CD4-positive, alpha-beta T cell (primary cell): ENCODE data around the gene HMCN1. TPM values are rescaled to one million over a fixed set of nuclear protein-coding genes. Genes with fewer than 3 reads are reported as not detected.

Experiments used
- ATAC-seq: fragments of 200-7000 bp; cut with Tn5 transposase; one replicate; pipeline ENCODE4 v1.10.0; 2022; ENCODE audit warnings: mild to moderate bottlenecking; ENCODE audit not compliant: poor library complexity
- CTCF ChIA-PET: fragments of 350-600 bp; sonication (Branson Sonifier 250); formaldehyde crosslinking; loops from one replicate; lab custom pipeline; 2021; ENCODE audit warnings: antibody characterized with exemption, inconsistent platforms; lab: Charles Lee
- POLR2A ChIA-PET: fragments of 350-600 bp; sonication (Branson Sonifier 250); formaldehyde crosslinking; loops from one replicate; lab custom pipeline; 2021; ENCODE audit warnings: antibody characterized with exemption, inconsistent platforms; lab: Charles Lee
- DNase-seq, 14 experiments: peaks; one replicate each; pipeline ENCODE4 v3.0.0-alpha.2; 2013 to 2020; ENCODE audit warnings: mixed read lengths in 2 of 14
- H3K27ac ChIP-seq, 2 donors: one replicate each; pipeline versions ENCODE4 v1.5.1 to v1.7.0; 2013; ENCODE audit warnings: low read length in 2 of 2, low read depth in 1 of 2, mild to moderate bottlenecking in 1 of 2
- H3K27me3 ChIP-seq, 2 experiments: 1 replicate in 1 of 2; 2 replicates in 1 of 2; pipeline versions ENCODE4 v1.6.1 to v1.7.0; 2013; ENCODE audit warnings: low read length in 2 of 2, control low read depth in 1 of 2, mild to moderate bottlenecking in 1 of 2, moderate library complexity in 1 of 2; ENCODE audit not compliant: insufficient read depth in 2 of 2, control insufficient read depth in 1 of 2
- H3K36me3 ChIP-seq: one replicate; pipeline ENCODE4 v1.6.1; 2013; ENCODE audit warnings: low read length, control low read depth; ENCODE audit not compliant: insufficient read depth
- H3K4me1 ChIP-seq: one replicate; pipeline ENCODE4 v1.6.1; 2013; ENCODE audit warnings: low read length, control low read depth; ENCODE audit not compliant: insufficient read depth
- H3K4me3 ChIP-seq: one replicate; pipeline ENCODE4 v1.5.1; 2013; ENCODE audit warnings: mild to moderate bottlenecking, low read length, moderate library complexity
- H3K9me3 ChIP-seq, 2 experiments: 1 replicate in 1 of 2; 2 replicates in 1 of 2; pipeline versions ENCODE4 v1.6.1 to v1.7.0; 2013; ENCODE audit warnings: low read length in 2 of 2, mild to moderate bottlenecking in 2 of 2, control low read depth in 1 of 2, moderate library complexity in 1 of 2; ENCODE audit not compliant: control insufficient read depth in 1 of 2, insufficient read depth in 1 of 2
- H3K27ac Mint-ChIP-seq: one replicate; pipeline ENCODE4 v1.8.0; 2020; ENCODE audit warnings: mixed read lengths
- H3K27me3 Mint-ChIP-seq: one replicate; pipeline ENCODE4 v1.8.0; 2021; ENCODE audit warnings: mixed read lengths
- H3K36me3 Mint-ChIP-seq: one replicate; pipeline ENCODE4 v1.8.0; 2021; ENCODE audit warnings: low read depth, mixed read lengths
- H3K4me1 Mint-ChIP-seq: one replicate; pipeline ENCODE4 v1.8.0; 2021; ENCODE audit warnings: low read depth, mixed read lengths
- H3K4me3 Mint-ChIP-seq: one replicate; pipeline ENCODE4 v1.8.0; 2020; ENCODE audit warnings: mild to moderate bottlenecking, mixed read lengths
- H3K9me3 Mint-ChIP-seq: one replicate; pipeline ENCODE4 v1.8.0; 2020; ENCODE audit warnings: mixed read lengths
- CTCF ChIP-seq: fragments of 200-600 bp; IDR thresholded peaks from one replicate; pipeline ENCODE4 v1.8.0; 2022; ENCODE audit warnings: antibody characterized with exemption, mild to moderate bottlenecking
- intact Hi-C, 2 experiments: fragments of 100-400 bp; cut with DNase I in 1 of 2; cut with micrococcal nuclease in 1 of 2; formaldehyde crosslinking; loops; one replicate each; pipeline versions ENCODE4 v1.15.1 to v1.9.0; 2023 to 2025; cut with DNase I, micrococcal nuclease
- total RNA-seq, 174 experiments: library from RNA in 2 of 174; stranded (reverse) in 2 of 174; gene quantifications; one replicate each; pipeline ENCODE4 v1.2.3 and lab custom pipeline; 2021 to 2026

The HMCN1 gene
- total RNA-seq, 2 experiments from 2014 or later = 0.14 TPM

GRCh38 chr1:185720633-185721272, 13.4 kb upstream of the HMCN1 start:
- H3K36me3 ChIP-seq = no peaks in the 10 kb centered on the region
- ChIA-PET POLR2A (no interaction called here), CTCF (interaction anchor here (0.5 kb wide), 1 partner anchor 367 kb away, joined by 4 read pairs; no protein-coding TSS in a partner anchor)
- Mint-ChIP-seq H3K27me3 (peaks cover 14% of the 10 kb centered on the region), H3K36me3 (no peaks in the 10 kb centered on the region), H3K9me3 (no peaks in the 10 kb centered on the region), H3K27ac (no peak overlapping the region), H3K4me1 (no peaks in the 10 kb centered on the region), H3K4me3 (no peak overlapping the region)
- no peaks in the 10 kb centered on the region for H3K9me3 ChIP-seq
- no peaks in the 10 kb centered on the region for H3K4me1 ChIP-seq
- H3K27ac ChIP-seq = no peak overlapping the region
- DNase-seq = peak in 2 of 14 experiments; percentile 11 to 16
- peaks cover 4 to 5% of the 10 kb centered on the region in 2 experiments for H3K27me3 ChIP-seq
- no peak overlapping the region for H3K4me3 ChIP-seq
- no peak for TF ChIP-seq CTCF
- no peak for ATAC-seq
- intact Hi-C loops = no loop called here

- H3K27ac Mint-ChIP-seq = no peak overlapping the region
- TF ChIP-seq CTCF = no peak
- Histone ChIP-seq H3K9me3 (no peaks in the 10 kb centered on the region), H3K36me3 (no peaks in the 10 kb centered on the region), H3K4me3 (no peak overlapping the region), H3K27ac (no peak overlapping the region), H3K4me1 (no peaks in the 10 kb centered on the region), H3K27me3 (peaks cover 4 to 5% of the 10 kb centered on the region in 2 experiments)
- H3K9me3 Mint-ChIP-seq = no peaks in the 10 kb centered on the region
- no peak for DNase-seq
- POLR2A ChIA-PET = no interaction called here
- no peaks in the 10 kb centered on the region for H3K36me3 Mint-ChIP-seq
- H3K27me3 Mint-ChIP-seq = peaks cover 14% of the 10 kb centered on the region
- intact Hi-C loops = no loop called here
- ATAC-seq = no peak
- H3K4me3 Mint-ChIP-seq = no peak overlapping the region
- CTCF ChIA-PET = no interaction called here
- no peaks in the 10 kb centered on the region for H3K4me1 Mint-ChIP-seq
Measured at GRCh38 chr1:185721553-185721952, 12.6 kb upstream of the HMCN1 start.

- Histone ChIP-seq H3K27me3 (peaks cover 3 to 4% of the 10 kb centered on the region in 2 experiments), H3K36me3 (no peaks in the 10 kb centered on the region), H3K4me1 (no peaks in the 10 kb centered on the region), H3K9me3 (no peaks in the 10 kb centered on the region), H3K27ac (no peak overlapping the region), H3K4me3 (no peak overlapping the region)
- intact Hi-C loops = no loop called here
- no peaks in the 10 kb centered on the region for H3K9me3 Mint-ChIP-seq
- H3K4me3 Mint-ChIP-seq = no peak overlapping the region
- CTCF ChIA-PET = no interaction called here
- no peaks in the 10 kb centered on the region for H3K36me3 Mint-ChIP-seq
- no peaks in the 10 kb centered on the region for H3K4me1 Mint-ChIP-seq
- no peak overlapping the region for H3K27ac Mint-ChIP-seq
- ATAC-seq (no peak), DNase-seq (no peak)
- no peak for TF ChIP-seq CTCF
- peaks cover 14% of the 10 kb centered on the region for H3K27me3 Mint-ChIP-seq
- POLR2A ChIA-PET = no interaction called here
Measured at GRCh38 chr1:185722098-185722497, 12.1 kb upstream of the HMCN1 start.
